ENCODE data around the gene ATP2B2. TPM values are rescaled to one million over a fixed set of nuclear protein-coding genes. Genes with fewer than 3 reads are reported as not detected.

The ATP2B2 gene
- total and polyA plus RNA-seq, 2 experiments from 2014 or later, result 0.66 to 1.8 TPM

DNA sequence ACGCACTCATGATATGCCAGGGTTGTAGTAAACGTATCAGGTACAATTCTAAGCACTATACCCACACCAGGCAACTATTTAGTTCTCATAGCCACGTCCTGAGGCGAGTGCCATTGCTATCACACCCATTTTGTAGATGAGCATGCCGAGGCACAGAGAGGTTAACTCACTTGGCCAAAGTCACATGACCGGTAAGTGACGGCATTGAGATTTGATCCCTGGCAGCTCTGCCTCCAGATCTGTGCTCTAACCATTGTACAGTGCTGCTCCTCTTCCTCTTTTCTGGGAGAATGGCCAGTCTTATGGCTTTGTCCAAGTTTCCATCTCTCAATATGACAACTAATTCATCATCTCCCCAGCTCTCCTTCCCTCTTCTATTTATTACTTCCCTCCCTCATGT, 18.9 kb upstream of the ATP2B2 start:
- Histone ChIP-seq H3K36me3 (replicated peaks; ENCODE audit: insufficient read depth, low read depth) (no peaks in the 10 kb centered on the region), H3K4me3 (no peak overlapping the region), H3K4me2 (no peak overlapping the region), H3K9me2 (replicated peaks; ENCODE audit: insufficient read depth) (no peaks in the 10 kb centered on the region), H3K4me1 (ENCODE audit: insufficient read depth) (no peaks in the 10 kb centered on the region), H4K20me1 (ENCODE audit: insufficient read depth, poor library complexity, severe bottlenecking) (no peaks in the 10 kb centered on the region), H3K27ac (no peak overlapping the region), H3K9me3 (ENCODE audit: low read depth) (no peaks in the 10 kb centered on the region), H2AFZ (no peak overlapping the region), H3K79me2 (no peaks in the 10 kb centered on the region), H3K27me3 (peaks cover 21% of the 10 kb centered on the region)
- TF ChIP-seq EZH2 (IDR thresholded peaks at IDR 0.05; ENCODE audit: borderline replicate concordance) (no peak), CTCF (IDR thresholded peaks at IDR 0.05; ENCODE audit: poor library complexity) (no peak), EZH2phosphoT487 (IDR thresholded peaks at IDR 0.05; ENCODE audit: low read depth, severe bottlenecking, unreplicated experiment) (no peak)
- 89% methylated on average over 7 of the region's 7 CpGs for WGBS (ENCODE audit: low lambda C conversion rate, missing lambda C conversion rate)
- no peak for DNase-seq (ENCODE audit: low spot score)

DNA sequence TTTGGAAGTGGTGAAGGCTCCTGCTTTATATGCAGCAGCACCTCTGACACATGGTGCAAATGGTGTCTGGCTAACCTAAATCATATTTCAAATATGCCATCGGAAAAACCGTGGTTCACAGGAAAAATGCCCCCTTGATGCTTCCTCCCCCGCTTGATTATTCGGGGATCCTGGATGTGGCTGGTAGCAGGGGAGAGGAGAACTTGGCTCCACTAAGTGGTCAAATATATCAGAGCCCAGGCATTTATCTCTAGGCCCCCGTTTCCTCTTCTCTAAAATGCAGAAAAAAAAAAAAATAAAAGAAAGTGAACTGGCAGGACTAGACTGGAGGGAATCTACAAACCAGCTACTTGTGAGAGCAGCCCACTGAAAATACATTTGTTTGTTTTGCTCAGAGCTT, 18.2 kb upstream of the ATP2B2 start:
- Histone ChIP-seq H2AFZ (no peak overlapping the region), H3K27me3 (peaks cover 18% of the 10 kb centered on the region), H3K4me3 (no peak overlapping the region), H4K20me1 (ENCODE audit: insufficient read depth, poor library complexity, severe bottlenecking) (no peaks in the 10 kb centered on the region), H3K27ac (no peak overlapping the region), H3K9me3 (ENCODE audit: low read depth) (no peaks in the 10 kb centered on the region), H3K9me2 (replicated peaks; ENCODE audit: insufficient read depth) (no peaks in the 10 kb centered on the region), H3K4me2 (no peak overlapping the region), H3K36me3 (replicated peaks; ENCODE audit: insufficient read depth, low read depth) (no peaks in the 10 kb centered on the region), H3K79me2 (no peaks in the 10 kb centered on the region), H3K4me1 (ENCODE audit: insufficient read depth) (no peaks in the 10 kb centered on the region)
- WGBS (ENCODE audit: low lambda C conversion rate, missing lambda C conversion rate), result 89% methylated on average over 5 of the region's 5 CpGs
- no peak for DNase-seq (ENCODE audit: low spot score)
- no peak for TF ChIP-seq CTCF (IDR thresholded peaks at IDR 0.05; ENCODE audit: poor library complexity)
- TF ChIP-seq EZH2 (IDR thresholded peaks at IDR 0.05; ENCODE audit: borderline replicate concordance), result no peak
- no peak for TF ChIP-seq EZH2phosphoT487 (IDR thresholded peaks at IDR 0.05; ENCODE audit: low read depth, severe bottlenecking, unreplicated experiment)

GRCh38 chr3:10522646-10523303, 17.4 kb upstream of the ATP2B2 start:
- no peaks in the 10 kb centered on the region for H3K9me2 ChIP-seq (replicated peaks; ENCODE audit: insufficient read depth)
- no peaks in the 10 kb centered on the region for H3K9me3 ChIP-seq (ENCODE audit: low read depth)
- no peak overlapping the region for H3K27ac ChIP-seq
- no peak overlapping the region for H2AFZ ChIP-seq
- TF ChIP-seq EZH2 (IDR thresholded peaks at IDR 0.05; ENCODE audit: borderline replicate concordance) (no peak), CTCF (IDR thresholded peaks at IDR 0.05; ENCODE audit: poor library complexity) (no peak), EZH2phosphoT487 (IDR thresholded peaks at IDR 0.05; ENCODE audit: low read depth, severe bottlenecking, unreplicated experiment) (no peak)
- no peak for DNase-seq (ENCODE audit: low spot score)
- H3K36me3 ChIP-seq (replicated peaks; ENCODE audit: insufficient read depth, low read depth), result no peaks in the 10 kb centered on the region
- peaks cover 18% of the 10 kb centered on the region for H3K27me3 ChIP-seq
- 83% methylated on average over 3 of the region's 3 CpGs for WGBS (ENCODE audit: low lambda C conversion rate, missing lambda C conversion rate)
- H4K20me1 ChIP-seq (ENCODE audit: insufficient read depth, poor library complexity, severe bottlenecking), result no peaks in the 10 kb centered on the region
- no peaks in the 10 kb centered on the region for H3K4me1 ChIP-seq (ENCODE audit: insufficient read depth)
- no peak overlapping the region for H3K4me3 ChIP-seq
- H3K79me2 ChIP-seq, result no peaks in the 10 kb centered on the region
- no peak overlapping the region for H3K4me2 ChIP-seq
